Caco-2 (cell line): Measurements from ENCODE around the gene RPS6KA6. TPM values are rescaled to one million over a fixed set of nuclear protein-coding genes. Genes with fewer than 3 reads are reported as not detected.

Experiments used
- BruUV-seq: library from RNA; stranded (reverse); fragments of 400-500 nt; replicated peaks from 2 replicates; lab custom pipeline; 2021; lab: Mats Ljungman, UMichigan
- CTCF ChIA-PET: fragments of 300-600 bp; sonication (Branson Sonifier 250); formaldehyde crosslinking; loops from one replicate; lab custom pipeline; 2022; ENCODE audit warnings: antibody characterized with exemption; lab: Charles Lee
- POLR2A ChIA-PET: fragments of 300-600 bp; sonication (Branson Sonifier 250); formaldehyde crosslinking; loops from one replicate; lab custom pipeline; 2022; ENCODE audit warnings: antibody characterized with exemption; lab: Charles Lee
- DNase-seq, 2 experiments: peaks; one replicate each; pipeline versions ENCODE4 v3.0.0 to v3.0.0-alpha.2; 2020 to 2022
- H3K27me3 ChIP-seq: replicated peaks from 2 replicates; pipeline ENCODE4 v1.6.0; 2011; ENCODE audit warnings: low read length; ENCODE audit not compliant: control insufficient read depth, insufficient read depth
- H3K36me3 ChIP-seq: 2 replicates; pipeline ENCODE4 v1.5.1; 2011; ENCODE audit warnings: low read length; ENCODE audit not compliant: control insufficient read depth, insufficient read depth
- H3K4me1 ChIP-seq: fragments of 250-450 bp; sonication (Bioruptor Pico); 2 replicates; pipeline ENCODE4 v1.5.1; 2020; ENCODE audit warnings: mild to moderate bottlenecking
- H3K4me3 ChIP-seq: 2 replicates; pipeline ENCODE4 v1.5.1; 2011; ENCODE audit warnings: low read depth, mild to moderate bottlenecking, control low read depth, low read length
- H3K9me3 ChIP-seq: fragments of 250-450 bp; sonication (Bioruptor Pico); 2 replicates; pipeline ENCODE4 v1.5.1; 2020; ENCODE audit warnings: mild to moderate bottlenecking, moderate library complexity
- H3K27ac Mint-ChIP-seq: one replicate; pipeline ENCODE4 v1.8.0; 2022; ENCODE audit warnings: mixed read lengths; ENCODE audit not compliant: unreplicated experiment
- H3K27me3 Mint-ChIP-seq: one replicate; pipeline ENCODE4 v1.8.0; 2022; ENCODE audit warnings: mixed read lengths; ENCODE audit not compliant: insufficient read depth, unreplicated experiment
- H3K36me3 Mint-ChIP-seq: one replicate; pipeline ENCODE4 v1.8.0; 2022; ENCODE audit warnings: mild to moderate bottlenecking, mixed read lengths; ENCODE audit not compliant: insufficient read depth, unreplicated experiment
- H3K4me1 Mint-ChIP-seq: one replicate; pipeline ENCODE4 v1.8.0; 2022; ENCODE audit warnings: low read depth, mixed read lengths; ENCODE audit not compliant: unreplicated experiment
- H3K4me3 Mint-ChIP-seq: one replicate; pipeline ENCODE4 v1.8.0; 2022; ENCODE audit warnings: mild to moderate bottlenecking, moderate library complexity, mixed read lengths; ENCODE audit not compliant: unreplicated experiment
- H3K9me3 Mint-ChIP-seq: one replicate; pipeline ENCODE4 v1.8.0; 2022; ENCODE audit warnings: mixed read lengths; ENCODE audit not compliant: unreplicated experiment
- intact Hi-C: fragments of 100-400 bp; cut with micrococcal nuclease; formaldehyde crosslinking; loops from one replicate; pipeline ENCODE4 v1.10.0; 2022; ENCODE audit not compliant: unreplicated experiment
- total RNA-seq: library from RNA; stranded (reverse); gene quantifications from 2 replicates; pipeline ENCODE4 v1.2.3, GENCODE V29; 2022
- TF ChIP-seq, protein P1 (sequence below), 2 experiments: fragments of 200-600 bp in 1 of 2; IDR thresholded peaks; 1 replicate in 1 of 2; 2 replicates in 1 of 2; pipeline versions ENCODE4 v1.5.1 to v1.8.0; 2011 to 2022; ENCODE audit warnings: antibody characterized with exemption in 1 of 2, control low read depth in 1 of 2, inconsistent platforms in 1 of 2, low read depth in 1 of 2, low read length in 1 of 2, mild to moderate bottlenecking in 1 of 2, moderate library complexity in 1 of 2; ENCODE audit not compliant: insufficient read depth in 1 of 2, severe bottlenecking in 1 of 2, unreplicated experiment in 1 of 2

RPS6KA6 gene
- total RNA-seq, 1 experiment from 2014 or later = 9.2 TPM

DNA sequence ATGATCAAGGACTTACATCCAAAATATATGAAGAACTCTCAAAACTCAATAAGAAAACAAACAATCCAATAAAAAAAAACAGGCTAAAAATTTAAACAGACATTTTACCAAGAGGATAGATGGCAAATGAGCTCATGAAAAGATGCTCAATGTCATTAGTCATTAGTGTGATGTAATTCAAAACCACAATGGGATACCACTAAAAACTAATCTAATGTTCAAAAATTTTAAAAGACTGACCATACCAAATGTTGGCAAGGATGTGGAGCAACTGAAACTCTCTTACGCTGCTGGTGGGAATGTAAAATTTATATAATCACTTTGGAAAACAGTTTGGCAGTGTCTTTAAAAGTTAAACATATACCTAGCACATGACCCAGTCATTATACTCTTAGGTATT, 43.7 kb downstream of the RPS6KA6 start:
- Histone ChIP-seq H3K27me3 (no peaks in the 10 kb centered on the region), H3K4me3 (no peak overlapping the region), H3K9me3 (no peaks in the 10 kb centered on the region), H3K4me1 (no peaks in the 10 kb centered on the region), H3K36me3 (no peaks in the 10 kb centered on the region)
- TF ChIP-seq, protein P1, sequence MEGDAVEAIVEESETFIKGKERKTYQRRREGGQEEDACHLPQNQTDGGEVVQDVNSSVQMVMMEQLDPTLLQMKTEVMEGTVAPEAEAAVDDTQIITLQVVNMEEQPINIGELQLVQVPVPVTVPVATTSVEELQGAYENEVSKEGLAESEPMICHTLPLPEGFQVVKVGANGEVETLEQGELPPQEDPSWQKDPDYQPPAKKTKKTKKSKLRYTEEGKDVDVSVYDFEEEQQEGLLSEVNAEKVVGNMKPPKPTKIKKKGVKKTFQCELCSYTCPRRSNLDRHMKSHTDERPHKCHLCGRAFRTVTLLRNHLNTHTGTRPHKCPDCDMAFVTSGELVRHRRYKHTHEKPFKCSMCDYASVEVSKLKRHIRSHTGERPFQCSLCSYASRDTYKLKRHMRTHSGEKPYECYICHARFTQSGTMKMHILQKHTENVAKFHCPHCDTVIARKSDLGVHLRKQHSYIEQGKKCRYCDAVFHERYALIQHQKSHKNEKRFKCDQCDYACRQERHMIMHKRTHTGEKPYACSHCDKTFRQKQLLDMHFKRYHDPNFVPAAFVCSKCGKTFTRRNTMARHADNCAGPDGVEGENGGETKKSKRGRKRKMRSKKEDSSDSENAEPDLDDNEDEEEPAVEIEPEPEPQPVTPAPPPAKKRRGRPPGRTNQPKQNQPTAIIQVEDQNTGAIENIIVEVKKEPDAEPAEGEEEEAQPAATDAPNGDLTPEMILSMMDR (IDR thresholded peaks at IDR 0.05; ENCODE audit: insufficient read depth in 1 of 2, low read depth in 1 of 2, low read length in 1 of 2, severe bottlenecking in 1 of 2, unreplicated experiment in 1 of 2) = no peak
- no peaks in the 10 kb centered on the region for H3K4me1 Mint-ChIP-seq
- no peak for DNase-seq
- H3K27ac Mint-ChIP-seq = no peak overlapping the region
- no peaks in the 10 kb centered on the region for H3K27me3 Mint-ChIP-seq
- H3K4me3 Mint-ChIP-seq = no peak overlapping the region
- intact Hi-C loops = no loop called here
- CTCF ChIA-PET = no interaction called here
- BruUV-seq = no TSS peak
- POLR2A ChIA-PET = no interaction called here
- H3K9me3 Mint-ChIP-seq = no peaks in the 10 kb centered on the region
- H3K36me3 Mint-ChIP-seq = no peaks in the 10 kb centered on the region

DNA sequence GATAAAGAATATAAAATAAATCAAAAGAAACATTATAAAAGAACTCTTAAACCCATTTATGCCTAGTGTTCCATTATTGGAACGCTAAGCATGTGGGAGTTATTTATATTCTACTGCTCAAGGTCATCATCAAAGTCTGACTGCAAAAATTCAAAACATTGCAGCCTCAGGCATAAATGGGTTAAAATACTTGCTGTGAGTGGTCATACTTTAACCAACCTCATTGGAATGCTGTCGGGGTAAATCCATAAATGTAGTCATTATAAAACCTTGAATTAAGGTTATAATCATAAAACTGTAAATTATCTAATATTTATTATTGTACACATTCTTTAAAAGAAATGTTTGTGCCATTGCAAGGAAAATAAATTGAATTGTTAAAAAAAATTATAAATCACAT, 55.0 kb downstream of the RPS6KA6 start:
- no peaks in the 10 kb centered on the region for H3K4me1 Mint-ChIP-seq
- H3K9me3 Mint-ChIP-seq = no peaks in the 10 kb centered on the region
- ChIA-PET CTCF (no interaction called here), POLR2A (no interaction called here)
- no peak for DNase-seq
- H3K27me3 ChIP-seq = no peaks in the 10 kb centered on the region
- no peak overlapping the region for H3K27ac Mint-ChIP-seq
- H3K36me3 ChIP-seq = no peaks in the 10 kb centered on the region
- intact Hi-C loops = no loop called here
- no peak overlapping the region for H3K4me3 ChIP-seq
- H3K4me3 Mint-ChIP-seq = no peak overlapping the region
- no peaks in the 10 kb centered on the region for H3K9me3 ChIP-seq
- no TSS peak for BruUV-seq
- H3K36me3 Mint-ChIP-seq = no peaks in the 10 kb centered on the region
- H3K4me1 ChIP-seq = no peaks in the 10 kb centered on the region
- H3K27me3 Mint-ChIP-seq = no peaks in the 10 kb centered on the region
- TF ChIP-seq, protein P1 (IDR thresholded peaks at IDR 0.05; ENCODE audit: insufficient read depth in 1 of 2, low read depth in 1 of 2, low read length in 1 of 2, severe bottlenecking in 1 of 2, unreplicated experiment in 1 of 2) = no peak

DNA sequence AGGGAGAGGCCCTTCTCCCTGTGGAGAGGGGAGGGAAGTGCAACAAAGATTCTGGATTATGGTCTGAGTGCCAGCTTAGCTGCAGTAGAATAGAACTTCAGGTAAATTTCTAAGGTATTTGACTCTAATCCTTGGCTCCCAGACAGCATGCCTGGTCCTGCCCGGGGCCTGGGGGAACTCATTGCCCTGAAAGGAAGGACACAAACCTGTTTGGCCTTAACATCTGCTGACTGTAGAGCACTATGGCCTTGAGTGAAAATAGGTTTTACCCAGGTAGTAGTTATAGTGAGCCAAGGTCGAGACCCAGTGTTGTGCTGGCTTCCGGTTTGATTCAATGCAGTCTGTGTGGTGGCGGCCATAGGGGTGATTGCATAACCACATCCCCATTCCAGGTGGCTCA, 64.4 kb downstream of the RPS6KA6 start:
- Histone ChIP-seq H3K27me3 (no peaks in the 10 kb centered on the region), H3K4me1 (peaks cover 9% of the 10 kb centered on the region), H3K4me3 (no peak overlapping the region), H3K36me3 (no peaks in the 10 kb centered on the region), H3K9me3 (no peaks in the 10 kb centered on the region)
- TF ChIP-seq, protein P1 (IDR thresholded peaks at IDR 0.05; ENCODE audit: insufficient read depth in 1 of 2, low read depth in 1 of 2, low read length in 1 of 2, severe bottlenecking in 1 of 2, unreplicated experiment in 1 of 2) = no peak
- DNase-seq = no peak
- ChIA-PET CTCF (no interaction called here), POLR2A (no interaction called here)
- Mint-ChIP-seq H3K4me3 (no peak overlapping the region), H3K36me3 (no peaks in the 10 kb centered on the region), H3K27me3 (no peaks in the 10 kb centered on the region), H3K9me3 (no peaks in the 10 kb centered on the region), H3K4me1 (peaks cover 6% of the 10 kb centered on the region), H3K27ac (no peak overlapping the region)
- BruUV-seq = no TSS peak
- intact Hi-C loops = no loop called here
